ENCODE measurements around the gene UNC5B.
A peak's percentile ranks its signal among the peaks of the same experiment; 100 is the strongest.

The UNC5B gene

GRCh38 chr10:71255808-71256660, 43.7 kb downstream of the UNC5B start:
- Histone ChIP-seq H3K27ac (peak overlapping the region in 1 of 2 donors; percentile 26), H3K4me3 (no peak overlapping the region)
- no peak for TF ChIP-seq CTCF (IDR thresholded peaks at IDR 0.05)
- DNase-seq (ENCODE audit: low spot score) = no peak

GRCh38 chr10:71256661-71257318, 44.4 kb downstream of the UNC5B start:
- TF ChIP-seq CTCF (IDR thresholded peaks at IDR 0.05) = no peak
- H3K4me3 ChIP-seq = no peak overlapping the region
- DNase-seq (ENCODE audit: low spot score) = no peak
- no peak overlapping the region for H3K27ac ChIP-seq

- TF ChIP-seq CTCF (IDR thresholded peaks at IDR 0.05) = no peak
- Histone ChIP-seq H3K27ac (no peak overlapping the region), H3K4me3 (no peak overlapping the region)
- DNase-seq (ENCODE audit: low spot score) = no peak
These were observed 45.1 kb downstream of the UNC5B start for GRCh38 chr10:71257319-71257997.

- Histone ChIP-seq H3K27ac (no peak overlapping the region), H3K4me3 (no peak overlapping the region)
- no peak for DNase-seq (ENCODE audit: low spot score)
- TF ChIP-seq CTCF (IDR thresholded peaks at IDR 0.05) = no peak
These were observed 45.7 kb downstream of the UNC5B start for GRCh38 chr10:71258046-71258445.

- no peak for TF ChIP-seq CTCF (IDR thresholded peaks at IDR 0.05)
- Histone ChIP-seq H3K27ac (peak overlapping the region in 1 of 2 donors; percentile 7), H3K4me3 (no peak overlapping the region)
- DNase-seq (ENCODE audit: low spot score) = no peak
These were observed 46.2 kb downstream of the UNC5B start for GRCh38 chr10:71258446-71259145.

- Histone ChIP-seq H3K4me3 (no peak overlapping the region), H3K27ac (peak overlapping the region; percentile 4 to 82)
- DNase-seq (ENCODE audit: low spot score) = no peak
- TF ChIP-seq CTCF (IDR thresholded peaks at IDR 0.05) = no peak
These were observed 46.9 kb downstream of the UNC5B start for GRCh38 chr10:71259282-71259681.
